Adrenal gland (tissue), 12 donors: ENCODE data around the gene NR4A1. TPM values are rescaled to one million over a fixed set of nuclear protein-coding genes. Genes with fewer than 3 reads are reported as not detected.

Experiments used
- DNase-seq, 7 donors: peaks; one replicate each; pipeline ENCODE4 v3.0.0-alpha.2; 2019 to 2020
- H3K27ac ChIP-seq, 5 donors: fragments of 200-600 bp; sonication (generic) in 4 of 5; 1 replicate in 3 of 5; 2 replicates in 2 of 5; pipeline versions ENCODE4 v1.5.1 to v1.8.0; 2016 to 2020; ENCODE audit warnings: mild to moderate bottlenecking in 1 of 5
- H3K27me3 ChIP-seq: fragments of 200-600 bp; 2 replicates; pipeline ENCODE4 v1.8.0; 2021
- H3K36me3 ChIP-seq, 2 donors: fragments of 200-600 bp; replicated peaks in 1 of 2; 1 replicate in 1 of 2; 2 replicates in 1 of 2; pipeline versions ENCODE4 v1.5.1 to v1.8.0; 2018 to 2022
- H3K4me1 ChIP-seq, 2 donors: fragments of 200-600 bp; replicated peaks in 1 of 2; 1 replicate in 1 of 2; 2 replicates in 1 of 2; pipeline versions ENCODE4 v1.5.1 to v1.8.0; 2018 to 2021
- H3K4me3 ChIP-seq, 4 donors: fragments of 200-600 bp; sonication (generic) in 3 of 4; one replicate each; pipeline ENCODE4 v1.5.1; 2016 to 2018
- H3K9me3 ChIP-seq, 3 donors: fragments of 200-600 bp; sonication (generic) in 1 of 3; replicated peaks in 1 of 3; 1 replicate in 2 of 3; 2 replicates in 1 of 3; pipeline versions ENCODE4 v1.5.1 to v1.8.0; 2016 to 2021
- CTCF ChIP-seq, 6 experiments: fragments of 450-650 bp in 4 of 6; fragments of 200-600 bp in 2 of 6; sonication (generic) in 1 of 6; IDR thresholded peaks; 1 replicate in 5 of 6; 2 replicates in 1 of 6; pipeline versions ENCODE4 v1.5.1 to v1.8.0; 2016 to 2021; ENCODE audit warnings: antibody characterized with exemption in 6 of 6, mild to moderate bottlenecking in 2 of 6, moderate library complexity in 1 of 6
- POLR2A ChIP-seq, 2 donors: fragments of 450-650 bp; IDR thresholded peaks; one replicate each; pipeline ENCODE4 v1.6.1; 2017; ENCODE audit warnings: antibody characterized with exemption in 2 of 2, mild to moderate bottlenecking in 2 of 2, moderate library complexity in 1 of 2
- WGBS, 4 donors: extraction: QIAGEN DNeasy Blood & Tissue Kit in 2 of 4; methylation state at CpG; one replicate each; pipeline versions ENCODE4 v1.1.5 to v1.1.7; 2013 to 2017; 5-methylcytosine and 5-hydroxymethylcytosine counted together
- intact Hi-C, 2 donors: fragments of 100-400 bp; cut with DNase I; formaldehyde crosslinking; loops; one replicate each; pipeline versions ENCODE4 v1.14.1 to v1.15.0; 2022 to 2023
- polyA plus RNA-seq, 3 donors: library from polyadenylated mRNA; stranded (reverse); fragments of 200-250 nt in 2 of 3; fragments of 350-450 nt in 1 of 3; fragmentation: Illumina TruSeq in 1 of 3; extraction: RNeasy Lipid Tissue Mini Kit (QIAGEN cat#74804) in 1 of 3; gene quantifications; one replicate each; pipeline ENCODE4 v1.2.3, GENCODE V29; 2013 to 2014
- total RNA-seq, 9 donors: library from RNA; depleted of rRNA in 4 of 9; stranded (reverse); fragments of >200 nt in 4 of 9; fragments of 120-200 nt in 1 of 9; fragmentation: NEBNext Ultra II Directional in 1 of 9; extraction: Animal tissue kit (Norgen Biotek cat#: 25700) in 1 of 9; gene quantifications; one replicate each; pipeline versions ENCODE4 v1.1.0 to v1.2.4, GENCODE V29; 2013 to 2023
- donor health status: healthy with polysubstance abuse.
- donor health status: Bipolar disorder and iron deficiency.
- donor health status: DM: yes; HTN: yes; CAD: no.
- donor health status: DM: no; HTN: no; CAD: no.
- donor health status: DM: no; HTN: no; CAD: no.
- donor health status: DM: yes; HTN: yes; CAD: no.

Gene NR4A1
- total and polyA plus RNA-seq, 12 donors = 19.0 to 854 (median 185) TPM

- H3K4me3 ChIP-seq = no peak overlapping the region
- H3K27ac ChIP-seq = peak overlapping the region; percentile 92 to 94 (median 93)
- TF ChIP-seq POLR2A (IDR thresholded peaks at IDR 0.05) (peak in 1 of 2 donors; percentile 80), CTCF (IDR thresholded peaks at IDR 0.05) (no peak)
- WGBS, 4 donors = 31 to 65% (median 39%) methylated on average over 12 to 21 of the region's 21 CpGs
- H3K9me3 ChIP-seq = no peaks in the 10 kb centered on the region
- H3K27me3 ChIP-seq = no peaks in the 10 kb centered on the region
- no peaks in the 10 kb centered on the region for H3K36me3 ChIP-seq
- peaks cover 28 to 54% of the 10 kb centered on the region in 2 donors for H3K4me1 ChIP-seq
- peak; percentile 86 to 92 (median 89) for DNase-seq
- intact Hi-C loops = no loop called here
Measured at GRCh38 chr12:52043386-52044212, 7.6 kb upstream of the NR4A1 start.

GRCh38 chr12:52044292-52044983 is 6.8 kb upstream of the NR4A1 start:
- Histone ChIP-seq H3K27me3 (no peaks in the 10 kb centered on the region), H3K4me3 (no peak overlapping the region), H3K36me3 (no peaks in the 10 kb centered on the region), H3K27ac (peak overlapping the region; percentile 92 to 94 (median 93)), H3K4me1 (peaks cover 23 to 46% of the 10 kb centered on the region in 2 donors), H3K9me3 (no peaks in the 10 kb centered on the region)
- DNase-seq = peak; percentile 78 to 91 (median 88)
- TF ChIP-seq POLR2A (IDR thresholded peaks at IDR 0.05) (peak; percentile 45 to 62), CTCF (IDR thresholded peaks at IDR 0.05) (no peak)
- WGBS, 4 donors = 29 to 48% (median 35%) methylated on average over 9 to 18 of the region's 18 CpGs
- intact Hi-C loops = no loop called here

- H3K9me3 ChIP-seq = no peaks in the 10 kb centered on the region
- H3K4me3 ChIP-seq = no peak overlapping the region
- 20 to 58% (median 37%) methylated on average over 1 to 4 of the region's 4 CpGs for WGBS, 4 donors
- peak overlapping the region in 4 of 5 donors; percentile 92 to 94 (median 94) for H3K27ac ChIP-seq
- peaks cover 33 to 52% of the 10 kb centered on the region in 2 donors for H3K4me1 ChIP-seq
- no peaks in the 10 kb centered on the region for H3K36me3 ChIP-seq
- intact Hi-C loops = no loop called here
- TF ChIP-seq CTCF (IDR thresholded peaks at IDR 0.05) = no peak
- TF ChIP-seq POLR2A (IDR thresholded peaks at IDR 0.05) = no peak
- DNase-seq = peak in 6 of 7 donors; percentile 43 to 72 (median 58)
- H3K27me3 ChIP-seq = no peaks in the 10 kb centered on the region
Measured at GRCh38 chr12:52045794-52046199, 5.4 kb upstream of the NR4A1 start.

GRCh38 chr12:52046859-52047258 is 4.4 kb upstream of the NR4A1 start:
- Histone ChIP-seq H3K4me1 (peaks cover 33 to 53% of the 10 kb centered on the region in 2 donors), H3K4me3 (no peak overlapping the region), H3K27me3 (no peaks in the 10 kb centered on the region), H3K9me3 (no peaks in the 10 kb centered on the region), H3K36me3 (no peaks in the 10 kb centered on the region), H3K27ac (peak overlapping the region in 1 of 5 donors; percentile 24)
- 77 to 89% (median 86%) methylated on average over 7 of the region's 7 CpGs for WGBS, 4 donors
- DNase-seq = no peak
- no peak for TF ChIP-seq POLR2A (IDR thresholded peaks at IDR 0.05)
- TF ChIP-seq CTCF (IDR thresholded peaks at IDR 0.05) = no peak
- intact Hi-C loops = no loop called here
